ENCODE measurements around the gene IFT20. TPM values are rescaled to one million over a fixed set of nuclear protein-coding genes. Genes with fewer than 3 reads are reported as not detected.

The IFT20 gene
- total and polyA plus RNA-seq, 2 of the 13 experiments (the other 11 are each of a cell fraction or from before 2014, with no cell fraction given) = 28.0 to 37.8 TPM

- TF ChIP-seq GABPB1 (CRISPR knock-in tag; IDR thresholded peaks at IDR 0.05) (peak; percentile 28; the same call in 1 of the 2 replicates), TOE1 (CRISPR knock-in tag; IDR thresholded peaks at IDR 0.05) (peak; percentile 46; the same call in 1 of the 2 replicates), ZNF205 (CRISPR knock-in tag; IDR thresholded peaks at IDR 0.05) (no peak), RAD21 (CRISPR knock-in tag; IDR thresholded peaks at IDR 0.05) (peak; percentile 62; the same call in 1 of the 2 replicates), PAXIP1 (CRISPR knock-in tag; conservative IDR thresholded peaks at IDR 0.05) (peak; percentile 79), MYC (CRISPR knock-in tag; IDR thresholded peaks at IDR 0.05; ENCODE audit: borderline replicate concordance) (no peak), REL (CRISPR knock-in tag; conservative IDR thresholded peaks at IDR 0.05) (peak; percentile 61; the same call in 1 of the 2 replicates), GFI1 (CRISPR knock-in tag; IDR thresholded peaks at IDR 0.05; ENCODE audit: borderline replicate concordance) (peak; percentile 73; the same call in 1 of the 2 replicates), ZNF17 (CRISPR knock-in tag; IDR thresholded peaks at IDR 0.05) (no peak), IRF2 (CRISPR knock-in tag; IDR thresholded peaks at IDR 0.05) (0 out of 2 replicates have a peak, but pooled peaks have one; percentile 38), FOXA1 (IDR thresholded peaks at IDR 0.05) (no peak), FOXA1 (CRISPR knock-in tag; IDR thresholded peaks at IDR 0.05) (peak; percentile 77), SKI (IDR thresholded peaks at IDR 0.05; ENCODE audit: partially characterized antibody) (peak; percentile 29), MIXL1 (CRISPR knock-in tag; IDR thresholded peaks at IDR 0.05) (peak; percentile 58; the same call in 1 of the 2 replicates), FOXA3 (CRISPR knock-in tag; IDR thresholded peaks at IDR 0.05) (peak; percentile 90), MIER2 (CRISPR knock-in tag; IDR thresholded peaks at IDR 0.05) (peak; percentile 36; the same call in 1 of the 2 replicates), ZFX (CRISPR knock-in tag; IDR thresholded peaks at IDR 0.05; ENCODE audit: low read depth) (peak; percentile 78)
- TF ChIP-seq, protein P1, sequence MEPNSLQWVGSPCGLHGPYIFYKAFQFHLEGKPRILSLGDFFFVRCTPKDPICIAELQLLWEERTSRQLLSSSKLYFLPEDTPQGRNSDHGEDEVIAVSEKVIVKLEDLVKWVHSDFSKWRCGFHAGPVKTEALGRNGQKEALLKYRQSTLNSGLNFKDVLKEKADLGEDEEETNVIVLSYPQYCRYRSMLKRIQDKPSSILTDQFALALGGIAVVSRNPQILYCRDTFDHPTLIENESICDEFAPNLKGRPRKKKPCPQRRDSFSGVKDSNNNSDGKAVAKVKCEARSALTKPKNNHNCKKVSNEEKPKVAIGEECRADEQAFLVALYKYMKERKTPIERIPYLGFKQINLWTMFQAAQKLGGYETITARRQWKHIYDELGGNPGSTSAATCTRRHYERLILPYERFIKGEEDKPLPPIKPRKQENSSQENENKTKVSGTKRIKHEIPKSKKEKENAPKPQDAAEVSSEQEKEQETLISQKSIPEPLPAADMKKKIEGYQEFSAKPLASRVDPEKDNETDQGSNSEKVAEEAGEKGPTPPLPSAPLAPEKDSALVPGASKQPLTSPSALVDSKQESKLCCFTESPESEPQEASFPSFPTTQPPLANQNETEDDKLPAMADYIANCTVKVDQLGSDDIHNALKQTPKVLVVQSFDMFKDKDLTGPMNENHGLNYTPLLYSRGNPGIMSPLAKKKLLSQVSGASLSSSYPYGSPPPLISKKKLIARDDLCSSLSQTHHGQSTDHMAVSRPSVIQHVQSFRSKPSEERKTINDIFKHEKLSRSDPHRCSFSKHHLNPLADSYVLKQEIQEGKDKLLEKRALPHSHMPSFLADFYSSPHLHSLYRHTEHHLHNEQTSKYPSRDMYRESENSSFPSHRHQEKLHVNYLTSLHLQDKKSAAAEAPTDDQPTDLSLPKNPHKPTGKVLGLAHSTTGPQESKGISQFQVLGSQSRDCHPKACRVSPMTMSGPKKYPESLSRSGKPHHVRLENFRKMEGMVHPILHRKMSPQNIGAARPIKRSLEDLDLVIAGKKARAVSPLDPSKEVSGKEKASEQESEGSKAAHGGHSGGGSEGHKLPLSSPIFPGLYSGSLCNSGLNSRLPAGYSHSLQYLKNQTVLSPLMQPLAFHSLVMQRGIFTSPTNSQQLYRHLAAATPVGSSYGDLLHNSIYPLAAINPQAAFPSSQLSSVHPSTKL (CRISPR knock-in tag; IDR thresholded peaks at IDR 0.05) = peak; percentile 50
- TF ChIP-seq, protein P2, sequence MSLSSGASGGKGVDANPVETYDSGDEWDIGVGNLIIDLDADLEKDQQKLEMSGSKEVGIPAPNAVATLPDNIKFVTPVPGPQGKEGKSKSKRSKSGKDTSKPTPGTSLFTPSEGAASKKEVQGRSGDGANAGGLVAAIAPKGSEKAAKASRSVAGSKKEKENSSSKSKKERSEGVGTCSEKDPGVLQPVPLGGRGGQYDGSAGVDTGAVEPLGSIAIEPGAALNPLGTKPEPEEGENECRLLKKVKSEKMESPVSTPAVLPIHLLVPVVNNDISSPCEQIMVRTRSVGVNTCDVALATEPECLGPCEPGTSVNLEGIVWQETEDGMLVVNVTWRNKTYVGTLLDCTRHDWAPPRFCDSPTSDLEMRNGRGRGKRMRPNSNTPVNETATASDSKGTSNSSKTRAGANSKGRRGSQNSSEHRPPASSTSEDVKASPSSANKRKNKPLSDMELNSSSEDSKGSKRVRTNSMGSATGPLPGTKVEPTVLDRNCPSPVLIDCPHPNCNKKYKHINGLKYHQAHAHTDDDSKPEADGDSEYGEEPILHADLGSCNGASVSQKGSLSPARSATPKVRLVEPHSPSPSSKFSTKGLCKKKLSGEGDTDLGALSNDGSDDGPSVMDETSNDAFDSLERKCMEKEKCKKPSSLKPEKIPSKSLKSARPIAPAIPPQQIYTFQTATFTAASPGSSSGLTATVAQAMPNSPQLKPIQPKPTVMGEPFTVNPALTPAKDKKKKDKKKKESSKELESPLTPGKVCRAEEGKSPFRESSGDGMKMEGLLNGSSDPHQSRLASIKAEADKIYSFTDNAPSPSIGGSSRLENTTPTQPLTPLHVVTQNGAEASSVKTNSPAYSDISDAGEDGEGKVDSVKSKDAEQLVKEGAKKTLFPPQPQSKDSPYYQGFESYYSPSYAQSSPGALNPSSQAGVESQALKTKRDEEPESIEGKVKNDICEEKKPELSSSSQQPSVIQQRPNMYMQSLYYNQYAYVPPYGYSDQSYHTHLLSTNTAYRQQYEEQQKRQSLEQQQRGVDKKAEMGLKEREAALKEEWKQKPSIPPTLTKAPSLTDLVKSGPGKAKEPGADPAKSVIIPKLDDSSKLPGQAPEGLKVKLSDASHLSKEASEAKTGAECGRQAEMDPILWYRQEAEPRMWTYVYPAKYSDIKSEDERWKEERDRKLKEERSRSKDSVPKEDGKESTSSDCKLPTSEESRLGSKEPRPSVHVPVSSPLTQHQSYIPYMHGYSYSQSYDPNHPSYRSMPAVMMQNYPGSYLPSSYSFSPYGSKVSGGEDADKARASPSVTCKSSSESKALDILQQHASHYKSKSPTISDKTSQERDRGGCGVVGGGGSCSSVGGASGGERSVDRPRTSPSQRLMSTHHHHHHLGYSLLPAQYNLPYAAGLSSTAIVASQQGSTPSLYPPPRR (CRISPR knock-in tag; IDR thresholded peaks at IDR 0.05; ENCODE audit: borderline replicate concordance) = 0 out of 2 replicates have a peak, but pooled peaks have one; percentile 4
Observed at GRCh38 chr17:28346746-28347246, 11.5 kb upstream of the IFT20 start (continued).

Measured in HepG2 (cell line).